ENCODE measurements around the gene KITLG. TPM values are rescaled to one million over a fixed set of nuclear protein-coding genes. Genes with fewer than 3 reads are reported as not detected.
A peak's percentile ranks its signal among the peaks of the same experiment; 100 is the strongest.

The KITLG gene
- total and polyA plus RNA-seq, 7 donors, result 8.1 to 149 (median 54.6) TPM

DNA sequence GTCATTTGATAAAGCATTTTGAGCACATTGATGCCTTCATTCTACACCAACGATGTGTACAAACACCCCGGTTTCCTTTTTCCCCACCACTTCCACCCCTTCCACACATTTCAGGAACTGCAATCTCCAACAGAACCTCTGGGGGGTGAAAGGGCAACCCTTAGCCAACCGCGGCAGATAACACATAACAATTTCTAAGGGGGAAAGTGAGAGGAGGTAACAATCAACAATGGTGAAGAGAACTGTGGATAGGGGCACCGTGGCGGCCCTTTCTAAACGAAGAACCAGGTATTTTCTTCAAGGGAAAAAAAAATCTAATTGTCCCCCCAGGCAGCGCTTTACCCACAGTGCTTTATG is 1.1 kb downstream of the KITLG start:
- intact Hi-C loops (cut with DNase I), result loop anchor here (2.0 to 10.0 kb wide), 4 partner anchors 144 to 437 kb away; partner anchors contain the start of genes CEP290 and TMTC3
- Histone ChIP-seq H3K4me3 (peak overlapping the region; percentile 60 to 81 (median 66)), H3K4me1 (peaks cover 0 to 44% (median 34%) of the 10 kb centered on the region in 4 donors), H3K27ac (peak overlapping the region; percentile 77 to 86 (median 85)), H3K36me3 (no peaks in the 10 kb centered on the region), H3K9me3 (no peaks in the 10 kb centered on the region), H3K27me3 (no peaks in the 10 kb centered on the region)
- WGBS, 2 donors, result 2 to 3% methylated on average over 8 of the region's 8 CpGs
- TF ChIP-seq POLR2AphosphoS5 (IDR thresholded peaks at IDR 0.05) (no peak), EP300 (IDR thresholded peaks at IDR 0.05) (no peak), POLR2A (IDR thresholded peaks at IDR 0.05) (no peak)
- TF ChIP-seq, protein P1, sequence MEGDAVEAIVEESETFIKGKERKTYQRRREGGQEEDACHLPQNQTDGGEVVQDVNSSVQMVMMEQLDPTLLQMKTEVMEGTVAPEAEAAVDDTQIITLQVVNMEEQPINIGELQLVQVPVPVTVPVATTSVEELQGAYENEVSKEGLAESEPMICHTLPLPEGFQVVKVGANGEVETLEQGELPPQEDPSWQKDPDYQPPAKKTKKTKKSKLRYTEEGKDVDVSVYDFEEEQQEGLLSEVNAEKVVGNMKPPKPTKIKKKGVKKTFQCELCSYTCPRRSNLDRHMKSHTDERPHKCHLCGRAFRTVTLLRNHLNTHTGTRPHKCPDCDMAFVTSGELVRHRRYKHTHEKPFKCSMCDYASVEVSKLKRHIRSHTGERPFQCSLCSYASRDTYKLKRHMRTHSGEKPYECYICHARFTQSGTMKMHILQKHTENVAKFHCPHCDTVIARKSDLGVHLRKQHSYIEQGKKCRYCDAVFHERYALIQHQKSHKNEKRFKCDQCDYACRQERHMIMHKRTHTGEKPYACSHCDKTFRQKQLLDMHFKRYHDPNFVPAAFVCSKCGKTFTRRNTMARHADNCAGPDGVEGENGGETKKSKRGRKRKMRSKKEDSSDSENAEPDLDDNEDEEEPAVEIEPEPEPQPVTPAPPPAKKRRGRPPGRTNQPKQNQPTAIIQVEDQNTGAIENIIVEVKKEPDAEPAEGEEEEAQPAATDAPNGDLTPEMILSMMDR (IDR thresholded peaks at IDR 0.05), result peak; percentile 23 to 66 (median 60)
- no peak for DNase-seq

DNA sequence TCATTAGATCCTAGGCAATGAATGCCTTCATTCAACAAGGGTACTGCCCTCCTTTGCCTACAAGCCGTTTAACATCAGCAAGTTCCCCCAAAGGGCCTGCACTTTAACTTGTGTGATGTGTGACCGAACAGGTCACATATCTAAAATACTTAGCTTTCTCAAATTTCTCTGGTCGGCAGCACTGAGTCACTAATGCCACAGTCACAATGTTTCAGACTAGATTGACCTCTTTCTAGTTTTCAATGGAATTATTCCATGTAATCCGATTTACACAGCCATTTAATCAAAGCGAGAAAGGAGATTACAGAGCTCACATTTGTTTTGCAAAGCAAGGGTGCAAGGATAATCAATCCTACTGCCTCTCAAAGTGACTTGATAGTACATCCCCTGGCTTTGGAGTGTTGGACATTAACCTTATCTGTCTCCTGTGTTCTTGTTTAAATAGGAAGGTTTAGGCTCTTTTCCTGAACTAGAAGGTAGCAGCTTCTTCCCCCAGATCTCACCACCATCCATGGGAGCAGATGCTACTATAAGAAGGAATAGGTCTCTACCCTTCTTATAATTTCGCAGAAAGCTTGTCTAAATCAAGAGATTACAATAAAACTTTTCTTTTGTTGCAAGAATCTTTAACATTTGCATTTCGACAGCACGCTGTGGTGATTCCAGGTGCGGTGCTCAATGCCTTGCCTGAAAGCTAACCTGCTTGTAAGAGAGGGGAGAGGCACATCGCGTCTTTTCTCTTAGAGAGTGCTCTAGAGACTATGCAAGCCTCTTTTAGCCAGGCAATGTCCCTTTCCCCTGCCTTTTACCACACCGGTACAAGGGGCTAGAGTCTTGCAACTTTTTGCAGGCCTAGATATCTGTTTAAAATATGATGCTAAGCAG is 1.8 kb downstream of the KITLG start:
- Histone ChIP-seq H3K4me3 (peak overlapping the region; percentile 60 to 81 (median 66)), H3K4me1 (peaks cover 0 to 50% (median 40%) of the 10 kb centered on the region in 4 donors), H3K27ac (peak overlapping the region; percentile 77 to 86 (median 85)), H3K36me3 (no peaks in the 10 kb centered on the region), H3K9me3 (no peaks in the 10 kb centered on the region), H3K27me3 (no peaks in the 10 kb centered on the region)
- 12 to 55% methylated on average over 12 of the region's 12 CpGs for WGBS, 2 donors
- DNase-seq, result no peak
- intact Hi-C loops (cut with DNase I), result loop anchor here (2.0 to 10.0 kb wide), 4 partner anchors 144 to 436 kb away; partner anchors contain the start of genes CEP290 and TMTC3
- TF ChIP-seq POLR2A (IDR thresholded peaks at IDR 0.05) (no peak), POLR2AphosphoS5 (IDR thresholded peaks at IDR 0.05) (no peak), EP300 (IDR thresholded peaks at IDR 0.05) (no peak)
- TF ChIP-seq, protein P1 (IDR thresholded peaks at IDR 0.05), result no peak

DNA sequence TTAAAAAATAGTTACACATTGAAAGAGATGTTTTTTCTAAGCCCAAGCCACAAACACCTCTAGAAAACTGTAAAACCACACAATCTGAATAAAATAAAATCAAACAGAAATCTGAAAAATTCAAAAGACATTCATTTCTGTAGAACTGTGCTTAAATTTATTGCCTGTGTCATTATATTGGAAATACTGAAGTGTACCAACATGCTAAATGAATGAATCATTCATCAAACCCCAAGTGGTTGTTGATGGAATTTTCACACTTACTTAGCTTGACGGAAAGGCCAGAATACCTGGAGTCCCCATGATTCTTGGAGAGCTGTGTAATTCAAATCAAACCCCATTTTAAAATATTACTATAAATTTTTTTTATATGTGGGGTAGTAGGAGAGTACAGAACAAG is 2.7 kb downstream of the KITLG start:
- peak overlapping the region; percentile 77 to 86 (median 85) for H3K27ac ChIP-seq
- peak in 2 of 4 donors; percentile 8 to 17 for TF ChIP-seq POLR2AphosphoS5 (IDR thresholded peaks at IDR 0.05)
- no peak for TF ChIP-seq EP300 (IDR thresholded peaks at IDR 0.05)
- TF ChIP-seq, protein P1 (IDR thresholded peaks at IDR 0.05), result peak in 1 of 4 experiments; percentile 28
- no peak for TF ChIP-seq POLR2A (IDR thresholded peaks at IDR 0.05)
- peak overlapping the region; percentile 60 to 81 (median 66) for H3K4me3 ChIP-seq
- H3K36me3 ChIP-seq, result no peaks in the 10 kb centered on the region
- H3K4me1 ChIP-seq, result peaks cover 0 to 60% (median 50%) of the 10 kb centered on the region in 4 donors
- WGBS, 2 donors, result 32 to 70% methylated on average over 1 of the region's 1 CpG
- no peak for DNase-seq
- H3K9me3 ChIP-seq, result no peaks in the 10 kb centered on the region
- H3K27me3 ChIP-seq, result no peaks in the 10 kb centered on the region
- intact Hi-C loops (cut with DNase I), result loop anchor here (5.0 to 10.0 kb wide), 3 partner anchors 143 to 435 kb away; partner anchors contain the start of genes CEP290 and TMTC3

DNA sequence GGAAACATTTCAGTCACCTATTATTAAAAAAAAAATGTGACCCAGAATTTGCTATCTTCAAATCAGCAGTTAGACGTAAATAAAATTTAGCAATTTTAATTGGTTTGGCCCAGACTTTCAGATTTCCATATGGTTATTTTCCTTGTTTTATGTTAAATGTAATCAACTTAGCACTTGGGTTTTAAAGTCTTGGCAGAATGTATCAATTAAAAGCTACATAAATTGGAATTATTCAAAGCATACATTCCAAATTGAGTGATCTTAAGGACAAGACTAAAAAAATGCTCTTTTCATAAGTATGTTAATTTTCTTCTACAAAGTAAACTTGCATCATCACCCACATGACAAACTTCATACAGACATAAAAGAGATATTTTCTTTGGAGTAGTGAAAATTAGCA is 3.4 kb downstream of the KITLG start:
- no peaks in the 10 kb centered on the region for H3K27me3 ChIP-seq
- H3K27ac ChIP-seq, result peak overlapping the region; percentile 68 to 86 (median 85)
- H3K4me3 ChIP-seq, result peak overlapping the region in 3 of 4 donors; percentile 60 to 81 (median 65)
- WGBS, 2 donors, result 79 to 86% methylated on average over 1 of the region's 1 CpG
- TF ChIP-seq EP300 (IDR thresholded peaks at IDR 0.05) (no peak), POLR2A (IDR thresholded peaks at IDR 0.05) (no peak), POLR2AphosphoS5 (IDR thresholded peaks at IDR 0.05) (no peak)
- TF ChIP-seq, protein P1 (IDR thresholded peaks at IDR 0.05), result no peak
- H3K4me1 ChIP-seq, result peaks cover 0 to 67% (median 56%) of the 10 kb centered on the region in 4 donors
- intact Hi-C loops (cut with DNase I), result loop anchor here (5.0 to 10.0 kb wide), 3 partner anchors 142 to 435 kb away; partner anchors contain the start of genes CEP290 and TMTC3
- H3K9me3 ChIP-seq, result no peaks in the 10 kb centered on the region
- no peak for DNase-seq
- no peaks in the 10 kb centered on the region for H3K36me3 ChIP-seq
